ENCODE measurements around the gene RBP5.

DNA sequence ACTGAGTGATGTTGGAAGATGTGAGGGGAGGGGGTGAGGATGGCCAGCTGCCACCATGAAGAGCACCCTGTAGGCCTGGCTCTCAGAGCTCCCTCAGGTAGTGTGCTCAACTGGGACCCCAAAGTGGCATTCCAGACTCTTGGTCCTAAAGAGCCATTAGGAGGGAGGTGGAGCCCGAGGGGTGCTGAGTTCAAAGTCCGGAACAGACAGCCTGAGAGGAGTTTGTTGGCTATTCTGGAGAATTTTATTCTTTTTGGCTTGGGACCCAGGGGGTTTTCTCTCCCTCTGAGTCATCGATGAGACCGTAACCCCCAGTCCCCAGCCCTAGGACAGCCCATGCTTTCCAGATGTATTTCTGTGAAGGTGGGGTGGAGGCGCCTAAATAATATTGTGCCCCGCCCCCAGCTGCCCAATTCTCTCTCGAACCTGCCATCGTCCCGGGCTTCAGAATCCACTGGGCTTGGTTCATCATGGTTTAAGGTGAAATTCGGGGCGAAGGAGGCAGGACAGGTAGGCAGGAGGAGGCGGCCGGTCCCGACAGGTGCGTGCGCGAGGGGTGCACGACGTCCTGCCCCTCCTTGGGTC is 690 bp upstream of the RBP5 start:
- TF ChIP-seq, protein P1, sequence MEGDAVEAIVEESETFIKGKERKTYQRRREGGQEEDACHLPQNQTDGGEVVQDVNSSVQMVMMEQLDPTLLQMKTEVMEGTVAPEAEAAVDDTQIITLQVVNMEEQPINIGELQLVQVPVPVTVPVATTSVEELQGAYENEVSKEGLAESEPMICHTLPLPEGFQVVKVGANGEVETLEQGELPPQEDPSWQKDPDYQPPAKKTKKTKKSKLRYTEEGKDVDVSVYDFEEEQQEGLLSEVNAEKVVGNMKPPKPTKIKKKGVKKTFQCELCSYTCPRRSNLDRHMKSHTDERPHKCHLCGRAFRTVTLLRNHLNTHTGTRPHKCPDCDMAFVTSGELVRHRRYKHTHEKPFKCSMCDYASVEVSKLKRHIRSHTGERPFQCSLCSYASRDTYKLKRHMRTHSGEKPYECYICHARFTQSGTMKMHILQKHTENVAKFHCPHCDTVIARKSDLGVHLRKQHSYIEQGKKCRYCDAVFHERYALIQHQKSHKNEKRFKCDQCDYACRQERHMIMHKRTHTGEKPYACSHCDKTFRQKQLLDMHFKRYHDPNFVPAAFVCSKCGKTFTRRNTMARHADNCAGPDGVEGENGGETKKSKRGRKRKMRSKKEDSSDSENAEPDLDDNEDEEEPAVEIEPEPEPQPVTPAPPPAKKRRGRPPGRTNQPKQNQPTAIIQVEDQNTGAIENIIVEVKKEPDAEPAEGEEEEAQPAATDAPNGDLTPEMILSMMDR (IDR thresholded peaks at IDR 0.05; ENCODE audit: low read depth, low read length) = no peak
- no peak for TF ChIP-seq EZH2phosphoT487 (IDR thresholded peaks at IDR 0.05; ENCODE audit: low read depth)
